HEK293T (cell line): Measurements from ENCODE around the gene DMTF1.

Source experiments
- BHLHE40 ChIP-seq: fragments of 450-650 bp; IDR thresholded peaks from 2 replicates; pipeline ENCODE4 v1.6.1; 2016; ENCODE audit warnings: mild to moderate bottlenecking, moderate library complexity, borderline replicate concordance
- CTBP1 ChIP-seq: fragments of 450-650 bp; IDR thresholded peaks from 2 replicates; pipeline ENCODE4 v1.6.1; 2016; ENCODE audit warnings: borderline replicate concordance
- ELF4 ChIP-seq: fragments of 450-650 bp; IDR thresholded peaks from 2 replicates; pipeline ENCODE4 v1.6.1; 2017; ENCODE audit warnings: antibody characterized with exemption
- NFRKB ChIP-seq: fragments of 450-650 bp; IDR thresholded peaks from 2 replicates; pipeline ENCODE4 v1.6.1; 2016; ENCODE audit warnings: mild to moderate bottlenecking, moderate library complexity
- SUZ12 ChIP-seq: fragments of 450-650 bp; IDR thresholded peaks from 2 replicates; pipeline ENCODE4 v1.6.1; 2016; ENCODE audit warnings: mild to moderate bottlenecking
- TARDBP ChIP-seq: fragments of 450-650 bp; IDR thresholded peaks from 2 replicates; pipeline ENCODE4 v1.6.1; 2016
- TF ChIP-seq, protein P1 (sequence below): fragments of 450-650 bp; IDR thresholded peaks from 2 replicates; pipeline ENCODE4 v1.6.1; 2016

DNA sequence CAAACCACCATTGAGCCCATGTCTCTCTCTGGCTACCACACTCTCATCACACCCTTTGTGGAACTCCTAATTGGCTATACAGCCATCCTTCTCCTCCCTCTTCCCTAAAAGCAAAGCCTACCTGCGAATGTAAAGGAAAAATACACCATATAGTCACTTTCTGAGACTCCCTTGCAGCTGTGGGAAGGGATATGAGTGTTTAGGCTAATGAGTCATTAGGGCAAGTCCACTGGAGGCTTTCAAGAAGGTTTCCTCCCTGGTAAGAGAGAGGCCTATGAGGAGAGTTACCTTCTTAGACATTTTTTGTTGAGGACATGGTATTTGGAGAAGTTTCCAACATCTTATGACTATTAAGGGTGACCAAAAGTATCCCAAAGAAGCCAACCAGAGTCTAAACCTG, 71.4 kb downstream of the DMTF1 start:
- TF ChIP-seq BHLHE40 (no peak), TARDBP (no peak), CTBP1 (no peak), ELF4 (no peak), SUZ12 (no peak), NFRKB (no peak)
- TF ChIP-seq, protein P1, sequence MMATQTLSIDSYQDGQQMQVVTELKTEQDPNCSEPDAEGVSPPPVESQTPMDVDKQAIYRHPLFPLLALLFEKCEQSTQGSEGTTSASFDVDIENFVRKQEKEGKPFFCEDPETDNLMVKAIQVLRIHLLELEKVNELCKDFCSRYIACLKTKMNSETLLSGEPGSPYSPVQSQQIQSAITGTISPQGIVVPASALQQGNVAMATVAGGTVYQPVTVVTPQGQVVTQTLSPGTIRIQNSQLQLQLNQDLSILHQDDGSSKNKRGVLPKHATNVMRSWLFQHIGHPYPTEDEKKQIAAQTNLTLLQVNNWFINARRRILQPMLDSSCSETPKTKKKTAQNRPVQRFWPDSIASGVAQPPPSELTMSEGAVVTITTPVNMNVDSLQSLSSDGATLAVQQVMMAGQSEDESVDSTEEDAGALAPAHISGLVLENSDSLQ: no peak
